HepG2 (cell line): ENCODE data around the gene RAD52. TPM values are rescaled to one million over a fixed set of nuclear protein-coding genes. Genes with fewer than 3 reads are reported as not detected.

Experiments used
- ATAC-seq: fragments of 200-7000 bp; cut with Tn5 transposase; 3 replicates; pipeline ENCODE4 v1.9.1; 2020; ENCODE audit warnings: mild to moderate bottlenecking, moderate library complexity
- BruUV-seq: library from RNA; stranded (reverse); fragments of 400-500 nt; replicated peaks from 2 replicates; lab custom pipeline; 2021; lab: Mats Ljungman, UMichigan
- CTCF ChIA-PET: fragments of 300-600 bp; formaldehyde crosslinking; extraction: SDS; loops from one replicate; lab custom pipeline; 2021; ENCODE audit warnings: low total read pairs, inconsistent platforms, low intra/inter-chr PET ratio; lab: Yijun Ruan, JAX
- POLR2A ChIA-PET: fragments of 350-600 bp; sonication (Branson Sonifier 250); formaldehyde crosslinking; loops from one replicate; lab custom pipeline; 2020; ENCODE audit warnings: antibody characterized with exemption, inconsistent platforms; lab: Yijun Ruan, JAX
- DNase-seq: peaks from one replicate; pipeline ENCODE4 v3.0.0-alpha.2; 2015; ENCODE audit warnings: low spot score
- FAIRE-seq: peaks from 3 replicates; lab custom pipeline; 2011; peaks lifted over from hg19 to GRCh38; lab: Jason Lieb, UNC
- H2AFZ ChIP-seq: one replicate; pipeline ENCODE4 v1.6.1; 2011; ENCODE audit warnings: low read length, inconsistent platforms
- H3K27ac ChIP-seq: fragments of 300-600 bp; 3 replicates; pipeline ENCODE4 v1.8.0; 2011; ENCODE audit warnings: mixed run types, mild to moderate bottlenecking, mixed read lengths, low read length, inconsistent platforms; ENCODE audit not compliant: insufficient read depth; ENCODE audit errors: extremely low read length
- H3K27me3 ChIP-seq, 2 experiments: fragments of 200-600 bp in 1 of 2; 2 replicates in 1 of 2; 3 replicates in 1 of 2; pipeline versions ENCODE4 v1.6.0 to v1.8.0; 2011; ENCODE audit warnings: low read length in 2 of 2, mild to moderate bottlenecking in 2 of 2, moderate library complexity in 2 of 2, inconsistent platforms in 1 of 2; ENCODE audit not compliant: insufficient read depth in 2 of 2, control insufficient read depth in 1 of 2
- H3K36me3 ChIP-seq, 2 experiments: fragments of 200-600 bp in 1 of 2; replicated peaks in 1 of 2; 2 replicates in 1 of 2; 3 replicates in 1 of 2; pipeline versions ENCODE4 v1.5.1 to v1.8.0; 2011; ENCODE audit warnings: low read length in 2 of 2, inconsistent platforms in 1 of 2; ENCODE audit not compliant: insufficient read depth in 2 of 2, control insufficient read depth in 1 of 2
- H3K4me1 ChIP-seq: 2 replicates; pipeline ENCODE4 v1.5.1; 2012; ENCODE audit warnings: low read length, inconsistent platforms; ENCODE audit not compliant: insufficient read depth
- H3K4me2 ChIP-seq: 2 replicates; pipeline ENCODE4 v1.6.0; 2011; ENCODE audit warnings: low read depth, low read length, inconsistent platforms
- H3K4me3 ChIP-seq, 3 experiments: fragments of 200-600 bp in 1 of 3; sonication (generic), shearing (Covaris generic) in 1 of 3; replicated peaks in 1 of 3; 2 replicates each; pipeline ENCODE4 v1.5.1; 2011 to 2016; ENCODE audit warnings: low read length in 3 of 3, inconsistent platforms in 2 of 3, low read depth in 2 of 3, mild to moderate bottlenecking in 2 of 3, control low read depth in 1 of 3, mixed read lengths in 1 of 3; ENCODE audit not compliant: insufficient read depth in 1 of 3
- H3K79me2 ChIP-seq: one replicate; pipeline ENCODE4 v1.6.1; 2011; ENCODE audit warnings: low read length, inconsistent platforms; ENCODE audit not compliant: insufficient read depth
- H3K9ac ChIP-seq: 2 replicates; pipeline ENCODE4 v1.6.0; 2011; ENCODE audit warnings: mild to moderate bottlenecking, low read depth, low read length, inconsistent platforms; ENCODE audit not compliant: insufficient read depth
- H3K9me3 ChIP-seq: 2 replicates; pipeline ENCODE4 v1.5.1; 2012; ENCODE audit warnings: mild to moderate bottlenecking, low read length
- H4K20me1 ChIP-seq: 2 replicates; pipeline ENCODE4 v1.6.0; 2011; ENCODE audit warnings: inconsistent platforms, mild to moderate bottlenecking, low read length, moderate library complexity; ENCODE audit not compliant: insufficient read depth
- GTF2F1 ChIP-seq: fragments of 150-350 bp; IDR thresholded peaks from 2 replicates; pipeline ENCODE4 v1.6.1; 2014; ENCODE audit warnings: low read length
- MBD4 ChIP-seq: IDR thresholded peaks from 2 replicates; pipeline ENCODE4 v1.6.1; 2012; ENCODE audit warnings: low read length, inconsistent platforms, borderline replicate concordance
- NKX3-1 ChIP-seq: sonication (generic); formaldehyde crosslinking; IDR thresholded peaks from 2 replicates; pipeline ENCODE4 v1.5.0; 2020; ENCODE audit warnings: missing genetic modification reagents
- NR0B2 ChIP-seq: sonication (generic); formaldehyde crosslinking; IDR thresholded peaks from 2 replicates; pipeline ENCODE4 v1.4.0; 2020; ENCODE audit warnings: mild to moderate bottlenecking, missing genetic modification reagents
- PHB2 ChIP-seq: fragments of 450-650 bp; IDR thresholded peaks from 2 replicates; pipeline ENCODE4 v1.6.1; 2018; ENCODE audit not compliant: partially characterized antibody
- REL ChIP-seq: sonication (generic); formaldehyde crosslinking; conservative IDR thresholded peaks from 2 replicates; pipeline ENCODE4 v1.8.0; 2022; ENCODE audit warnings: mild to moderate bottlenecking, missing genetic modification reagents, moderate library complexity
- RFX3 ChIP-seq: IDR thresholded peaks from 2 replicates; pipeline ENCODE4 v1.6.1; 2016; ENCODE audit warnings: missing biosample characterization, missing genetic modification reagents
- RXRB ChIP-seq: IDR thresholded peaks from 2 replicates; pipeline ENCODE4 v1.6.1; 2016; ENCODE audit warnings: borderline replicate concordance, missing genetic modification reagents, missing compliant biosample characterization
- ZBTB33 ChIP-seq: sonication (generic); formaldehyde crosslinking; IDR thresholded peaks from 2 replicates; pipeline ENCODE4 v1.4.0; 2020; ENCODE audit warnings: missing genetic modification reagents
- ZNF317 ChIP-seq: sonication (generic); formaldehyde crosslinking; IDR thresholded peaks from 2 replicates; pipeline ENCODE4 v1.5.0; 2020; ENCODE audit warnings: mild to moderate bottlenecking, missing genetic modification reagents
- ZNF512B ChIP-seq: sonication (generic); formaldehyde crosslinking; IDR thresholded peaks from 2 replicates; pipeline ENCODE4 v1.5.1; 2020; ENCODE audit warnings: missing genetic modification reagents, mild to moderate bottlenecking, borderline replicate concordance
- ZNF678 ChIP-seq: sonication (generic); formaldehyde crosslinking; IDR thresholded peaks from 2 replicates; pipeline ENCODE4 v1.4.0; 2020; ENCODE audit warnings: mild to moderate bottlenecking, missing genetic modification reagents
- ZNF839 ChIP-seq: sonication (generic); formaldehyde crosslinking; IDR thresholded peaks from 2 replicates; pipeline ENCODE4 v1.4.0; 2020; ENCODE audit warnings: missing genetic modification reagents, mild to moderate bottlenecking, borderline replicate concordance
- WGBS: methylation state at CpG from one replicate; pipeline ENCODE4 v1.1.6; 2017; ENCODE audit warnings: low lambda C conversion rate; 5-methylcytosine and 5-hydroxymethylcytosine counted together
- in situ Hi-C: cut with HindIII; loops from 2 replicates; pipeline ENCODE4 v1.10.0; 2017; ENCODE audit warnings: low pct_unique_long_range_greater_than_20kb; ENCODE audit not compliant: extremely low pct_ligation_motif_present
- intact Hi-C: fragments of 100-400 bp; cut with micrococcal nuclease; formaldehyde crosslinking; loops from one replicate; pipeline ENCODE4 v1.10.0; 2022; ENCODE audit not compliant: unreplicated experiment
- polyA plus RNA-seq, 8 experiments: library from polyadenylated mRNA; depleted of rRNA in 3 of 8; stranded (reverse) in 7 of 8; unstranded in 1 of 8; fragments of >200 nt; fragmentation: Illumina TruSeq in 4 of 8; extraction: Trizol in 4 of 8; gene quantifications; 2 replicates each; pipeline versions ENCODE4 v1.2.1 to v1.2.3, GENCODE V29; 2011 to 2016; ENCODE audit warnings: low read depth in 4 of 8, missing spikeins in 1 of 8, mixed read lengths in 1 of 8; ENCODE audit not compliant: insufficient read depth in 1 of 8
- total RNA-seq, 5 experiments: library from RNA; depleted of rRNA; stranded (reverse); fragments of >200 nt; fragmentation: Illumina TruSeq; extraction: Trizol; gene quantifications; 2 replicates each; pipeline ENCODE4 v1.2.3, GENCODE V29; 2016; ENCODE audit warnings: low read depth in 1 of 5
- TF ChIP-seq, protein P1 (sequence below): sonication (generic); formaldehyde crosslinking; conservative IDR thresholded peaks from 2 replicates; pipeline ENCODE4 v1.8.0; 2022; ENCODE audit warnings: mild to moderate bottlenecking, moderate library complexity, missing genetic modification reagents
- TF ChIP-seq, protein P2 (sequence below): fragments of 450-650 bp; IDR thresholded peaks from 2 replicates; pipeline ENCODE4 v1.6.1; 2017; ENCODE audit warnings: mild to moderate bottlenecking

The RAD52 gene
- total and polyA plus RNA-seq, 2 of the 13 experiments (the other 11 are each of a cell fraction or from before 2014, with no cell fraction given) = 14.3 to 19.9 TPM

- H4K20me1 ChIP-seq = no peaks in the 10 kb centered on the region
- FAIRE-seq (no peak), DNase-seq (no peak), ATAC-seq (no peak)
- H3K9ac ChIP-seq = no peak overlapping the region
- BruUV-seq = no TSS peak
- peaks cover 31 to 80% of the 10 kb centered on the region in 2 experiments for H3K36me3 ChIP-seq
- intact Hi-C loops (no loop called here), in situ Hi-C loops (loop anchor here (10.0 kb wide), 1 partner anchor 316 kb away; no protein-coding TSS in a partner anchor)
- no peaks in the 10 kb centered on the region for H3K4me1 ChIP-seq
- H3K27ac ChIP-seq = no peak overlapping the region
- no peaks in the 10 kb centered on the region for H3K79me2 ChIP-seq
- H2AFZ ChIP-seq = no peak overlapping the region
- no peak overlapping the region for H3K4me3 ChIP-seq
- H3K4me2 ChIP-seq = no peak overlapping the region
- ChIA-PET POLR2A (no interaction called here), CTCF (no interaction called here)
- no peaks in the 10 kb centered on the region for H3K9me3 ChIP-seq
- 95% methylated on average over 4 of the region's 4 CpGs for WGBS
- H3K27me3 ChIP-seq = no peaks in the 10 kb centered on the region
- no peak for TF ChIP-seq ZBTB33 (CRISPR knock-in tag)
- no peak for TF ChIP-seq PHB2
- no peak for TF ChIP-seq RFX3 (CRISPR knock-in tag)
- TF ChIP-seq, protein P1, sequence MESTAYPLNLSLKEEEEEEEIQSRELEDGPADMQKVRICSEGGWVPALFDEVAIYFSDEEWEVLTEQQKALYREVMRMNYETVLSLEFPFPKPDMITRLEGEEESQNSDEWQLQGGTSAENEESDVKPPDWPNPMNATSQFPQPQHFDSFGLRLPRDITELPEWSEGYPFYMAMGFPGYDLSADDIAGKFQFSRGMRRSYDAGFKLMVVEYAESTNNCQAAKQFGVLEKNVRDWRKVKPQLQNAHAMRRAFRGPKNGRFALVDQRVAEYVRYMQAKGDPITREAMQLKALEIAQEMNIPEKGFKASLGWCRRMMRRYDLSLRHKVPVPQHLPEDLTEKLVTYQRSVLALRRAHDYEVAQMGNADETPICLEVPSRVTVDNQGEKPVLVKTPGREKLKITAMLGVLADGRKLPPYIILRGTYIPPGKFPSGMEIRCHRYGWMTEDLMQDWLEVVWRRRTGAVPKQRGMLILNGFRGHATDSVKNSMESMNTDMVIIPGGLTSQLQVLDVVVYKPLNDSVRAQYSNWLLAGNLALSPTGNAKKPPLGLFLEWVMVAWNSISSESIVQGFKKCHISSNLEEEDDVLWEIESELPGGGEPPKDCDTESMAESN = no peak
- no peak for TF ChIP-seq RXRB (CRISPR knock-in tag)
- TF ChIP-seq NR0B2 (CRISPR knock-in tag) = no peak
- no peak for TF ChIP-seq ZNF317 (CRISPR knock-in tag)
- TF ChIP-seq ZNF512B (CRISPR knock-in tag) = no peak
- no peak for TF ChIP-seq NKX3-1 (CRISPR knock-in tag)
- no peak for TF ChIP-seq GTF2F1
- no peak for TF ChIP-seq REL (CRISPR knock-in tag)
- TF ChIP-seq, protein P2, sequence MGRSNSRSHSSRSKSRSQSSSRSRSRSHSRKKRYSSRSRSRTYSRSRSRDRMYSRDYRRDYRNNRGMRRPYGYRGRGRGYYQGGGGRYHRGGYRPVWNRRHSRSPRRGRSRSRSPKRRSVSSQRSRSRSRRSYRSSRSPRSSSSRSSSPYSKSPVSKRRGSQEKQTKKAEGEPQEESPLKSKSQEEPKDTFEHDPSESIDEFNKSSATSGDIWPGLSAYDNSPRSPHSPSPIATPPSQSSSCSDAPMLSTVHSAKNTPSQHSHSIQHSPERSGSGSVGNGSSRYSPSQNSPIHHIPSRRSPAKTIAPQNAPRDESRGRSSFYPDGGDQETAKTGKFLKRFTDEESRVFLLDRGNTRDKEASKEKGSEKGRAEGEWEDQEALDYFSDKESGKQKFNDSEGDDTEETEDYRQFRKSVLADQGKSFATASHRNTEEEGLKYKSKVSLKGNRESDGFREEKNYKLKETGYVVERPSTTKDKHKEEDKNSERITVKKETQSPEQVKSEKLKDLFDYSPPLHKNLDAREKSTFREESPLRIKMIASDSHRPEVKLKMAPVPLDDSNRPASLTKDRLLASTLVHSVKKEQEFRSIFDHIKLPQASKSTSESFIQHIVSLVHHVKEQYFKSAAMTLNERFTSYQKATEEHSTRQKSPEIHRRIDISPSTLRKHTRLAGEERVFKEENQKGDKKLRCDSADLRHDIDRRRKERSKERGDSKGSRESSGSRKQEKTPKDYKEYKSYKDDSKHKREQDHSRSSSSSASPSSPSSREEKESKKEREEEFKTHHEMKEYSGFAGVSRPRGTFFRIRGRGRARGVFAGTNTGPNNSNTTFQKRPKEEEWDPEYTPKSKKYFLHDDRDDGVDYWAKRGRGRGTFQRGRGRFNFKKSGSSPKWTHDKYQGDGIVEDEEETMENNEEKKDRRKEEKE = no peak
- no peak for TF ChIP-seq MBD4
- no peak for TF ChIP-seq ZNF839 (CRISPR knock-in tag)
- TF ChIP-seq ZNF678 (CRISPR knock-in tag) = no peak
These were observed 68.8 kb downstream of the RAD52 start for GRCh38 chr12:880656-881055.
